Astrocyte of the cerebellum (primary cell): Measurements from ENCODE around the gene SPART.
"Not testable (repeated sequence)": the region's sequence is repeated elsewhere in the genome, so short reads cannot be mapped to it uniquely, and the experiment has no call there.

Experiments
- DNase-seq: peaks from one replicate; pipeline ENCODE4 v3.0.0-alpha.2; 2011; ENCODE audit warnings: low read depth
- H3K4me3 ChIP-seq: 2 replicates; pipeline ENCODE4 v1.5.1; 2011; ENCODE audit warnings: mild to moderate bottlenecking, low read depth, low read length, moderate library complexity
- CTCF ChIP-seq: IDR thresholded peaks from 2 replicates; pipeline ENCODE4 v1.5.1; 2012; ENCODE audit warnings: low read length, low read depth, moderate library complexity, mild to moderate bottlenecking; ENCODE audit errors: missing control alignments
- in situ Hi-C: cut with HindIII; loops from 2 replicates; pipeline ENCODE4 v1.10.0; 2017; ENCODE audit warnings: low sequenced_read_pairs

The SPART gene

DNA sequence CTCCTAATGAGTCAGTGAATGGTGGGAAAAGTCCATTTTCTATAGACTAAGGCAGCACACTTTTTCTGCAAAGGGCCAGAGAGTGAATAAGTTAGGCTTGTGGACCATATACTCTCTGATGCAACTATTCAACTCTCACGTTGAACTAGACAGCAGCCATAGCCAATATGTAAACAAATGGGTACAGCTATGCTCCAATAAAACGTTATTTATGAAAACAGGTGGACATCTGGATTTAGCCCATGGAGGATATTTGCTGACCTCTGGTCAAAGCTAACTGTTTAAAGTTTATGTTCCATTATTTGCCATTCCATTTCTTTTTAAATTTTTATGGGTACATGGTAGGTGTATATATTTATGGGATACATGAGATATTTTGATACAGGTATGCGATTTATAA, 43.9 kb downstream of the SPART start:
- in situ Hi-C loops = no loop called here
- no peak for DNase-seq
- H3K4me3 ChIP-seq = no peak overlapping the region
- no peak for TF ChIP-seq CTCF

GRCh38 chr13:36299469-36299868, 46.7 kb downstream of the SPART start:
- H3K4me3 ChIP-seq, DNase-seq, in situ Hi-C loops: not testable (repeated sequence)

- peak overlapping the region; percentile 64 for H3K4me3 ChIP-seq
- TF ChIP-seq CTCF = no peak
- in situ Hi-C loops = no loop called here
- peak; percentile 11 for DNase-seq
Measured at GRCh38 chr13:36298535-36299068, 47.6 kb downstream of the SPART start.

GRCh38 chr13:36297366-36298338, 48.5 kb downstream of the SPART start, which contains the start of gene CCDC169:
TSS of gene CCDC169 (minus strand) at chr13:36297814. CDS start at chr13:36297719, 95 bp downstream.
- in situ Hi-C loops = no loop called here
- TF ChIP-seq CTCF = no peak
- peak within 1 kb of the TSS; percentile 64 for H3K4me3 ChIP-seq
- DNase-seq = peak; percentile 19

DNA sequence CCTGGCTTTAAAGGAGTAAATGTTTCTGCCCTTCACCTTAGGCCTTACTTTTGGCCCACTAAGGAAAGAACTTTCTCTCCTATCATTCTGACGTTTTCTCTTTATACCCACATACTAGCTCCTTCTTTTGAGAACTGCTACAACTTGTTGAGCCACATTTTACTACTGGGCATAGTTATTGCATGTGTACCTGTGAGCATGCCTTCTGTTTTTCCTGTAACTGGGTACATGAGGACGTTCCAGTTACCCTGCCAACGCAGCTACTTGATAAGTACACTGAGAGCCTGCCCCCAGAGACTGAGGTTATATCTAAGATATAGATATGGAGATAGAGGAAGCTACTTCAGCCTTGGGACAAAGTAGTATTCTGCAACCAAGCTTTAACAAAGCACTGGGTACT, 52.1 kb downstream of the SPART start:
- DNase-seq = no peak
- in situ Hi-C loops = no loop called here
- no peak overlapping the region for H3K4me3 ChIP-seq
- no peak for TF ChIP-seq CTCF

GRCh38 chr13:36293497-36293896, 52.7 kb downstream of the SPART start:
- no peak for DNase-seq
- no peak for TF ChIP-seq CTCF
- in situ Hi-C loops = no loop called here
- no peak overlapping the region for H3K4me3 ChIP-seq
